Lung (tissue), 12 donors: ENCODE measurements around the gene MEF2A. TPM values are rescaled to one million over a fixed set of nuclear protein-coding genes. Genes with fewer than 3 reads are reported as not detected.
A peak's percentile ranks its signal among the peaks of the same experiment; 100 is the strongest.

Experiments
- ATAC-seq: fragments of 200-7000 bp; cut with Tn5 transposase; one replicate; pipeline ENCODE4 v1.9.1; 2020; ENCODE audit warnings: moderate number of reproducible peaks; ENCODE audit not compliant: insufficient read depth, low FRiP score
- DNase-seq, 3 donors: peaks; one replicate each; pipeline ENCODE4 v3.0.0-alpha.2; 2013 to 2017
- H3K27ac ChIP-seq, 2 donors: one replicate each; pipeline ENCODE4 v1.5.1; 2013; ENCODE audit warnings: mild to moderate bottlenecking in 2 of 2, moderate library complexity in 2 of 2, control low read depth in 1 of 2, inconsistent platforms in 1 of 2, low read depth in 1 of 2, low read length in 1 of 2
- H3K27me3 ChIP-seq, 3 donors: one replicate each; pipeline ENCODE4 v1.5.1; 2013; ENCODE audit warnings: low read length in 2 of 3; ENCODE audit not compliant: control insufficient read depth in 3 of 3, insufficient read depth in 3 of 3
- H3K36me3 ChIP-seq, 4 donors: one replicate each; pipeline ENCODE4 v1.5.1; 2013; ENCODE audit warnings: low read length in 4 of 4, mild to moderate bottlenecking in 1 of 4, moderate library complexity in 1 of 4; ENCODE audit not compliant: control insufficient read depth in 4 of 4, insufficient read depth in 4 of 4
- H3K4me1 ChIP-seq, 5 donors: one replicate each; pipeline ENCODE4 v1.5.1; 2013; ENCODE audit warnings: low read length in 5 of 5, mild to moderate bottlenecking in 2 of 5, moderate library complexity in 1 of 5; ENCODE audit not compliant: control insufficient read depth in 5 of 5, insufficient read depth in 5 of 5
- H3K4me3 ChIP-seq: one replicate; pipeline ENCODE4 v1.5.1; 2013; ENCODE audit warnings: mild to moderate bottlenecking, control low read depth, moderate library complexity
- H3K9ac ChIP-seq, 2 donors: one replicate each; pipeline ENCODE4 v1.5.1; 2013; ENCODE audit warnings: low read length in 2 of 2, control low read depth in 1 of 2; ENCODE audit not compliant: insufficient read depth in 1 of 2
- H3K9me3 ChIP-seq, 4 donors: one replicate each; pipeline ENCODE4 v1.5.1; 2013; ENCODE audit warnings: low read length in 3 of 4, mild to moderate bottlenecking in 1 of 4, moderate library complexity in 1 of 4; ENCODE audit not compliant: control insufficient read depth in 4 of 4, insufficient read depth in 3 of 4
- WGBS, 2 donors: extraction: QIAGEN DNeasy Blood & Tissue Kit; methylation state at CpG; one replicate each; pipeline ENCODE4 v1.1.7; 2013; 5-methylcytosine and 5-hydroxymethylcytosine counted together
- polyA plus RNA-seq, 2 donors: library from polyadenylated mRNA; stranded (reverse); fragments of 200-250 nt; gene quantifications; one replicate each; pipeline ENCODE4 v1.2.1, GENCODE V29; 2013
- total RNA-seq, 2 donors: library from RNA; depleted of rRNA in 1 of 2; stranded (reverse); fragments of >200 nt in 1 of 2; gene quantifications; one replicate each; pipeline ENCODE4 v1.2.1, GENCODE V29; 2014 to 2021
- TF ChIP-seq, protein P1 (sequence below): IDR thresholded peaks from 2 replicates; pipeline ENCODE4 v1.5.1; 2012; ENCODE audit warnings: mild to moderate bottlenecking; ENCODE audit errors: control extremely low read depth, extremely low read depth
- donor health status: control.
- donor health status: control.
- donor health status: Bipolar disorder and iron deficiency.
- donor health status: healthy.
- donor health status: DM: yes; HTN: yes; CAD: no.

The MEF2A gene
- total and polyA plus RNA-seq, 4 donors, result 26.0 to 140 (median 48.1) TPM

DNA sequence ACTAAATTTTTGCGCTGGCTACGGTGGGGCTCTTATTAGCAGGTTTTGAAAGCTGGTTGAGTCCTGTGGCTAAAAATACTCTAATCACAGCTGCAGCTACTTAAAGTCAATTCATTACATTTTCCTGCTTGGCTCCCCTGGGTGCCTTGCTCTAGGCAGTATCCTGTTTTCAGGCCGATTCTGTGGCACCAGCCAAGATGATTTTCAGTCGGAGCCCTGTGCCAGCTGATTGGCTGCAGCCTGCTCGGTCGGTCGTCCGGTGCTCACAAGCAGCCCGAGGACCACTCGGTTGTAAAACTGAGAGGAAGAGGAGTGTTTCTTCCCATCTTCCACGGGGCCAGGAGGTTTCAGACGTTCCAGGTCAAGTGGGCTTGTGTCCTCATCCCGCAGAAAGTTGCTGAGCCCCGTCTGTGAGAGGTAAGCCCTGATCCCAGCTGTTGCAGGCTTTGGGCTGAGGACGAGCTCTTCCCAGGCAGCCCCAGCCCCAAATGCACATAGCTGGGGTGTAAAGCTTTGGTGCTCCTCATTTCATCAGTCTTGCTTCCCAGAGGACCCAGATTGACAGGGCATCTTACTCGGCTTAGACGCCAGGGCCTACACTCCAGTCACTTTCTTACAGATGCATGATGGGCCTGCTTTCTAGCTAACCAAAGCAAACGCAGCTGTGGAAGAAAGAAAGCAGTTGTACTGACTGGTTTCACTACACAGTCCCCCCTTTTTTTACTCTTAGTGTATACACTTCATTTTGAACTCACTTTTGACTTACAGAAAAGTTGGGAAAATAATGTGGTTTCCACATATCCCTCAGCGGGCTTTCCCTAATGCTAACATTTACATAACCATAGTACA is 151.6 kb downstream of the MEF2A start:
- H3K4me1 ChIP-seq, result peaks cover 7 to 26% (median 16%) of the 10 kb centered on the region in 5 donors
- H3K27ac ChIP-seq, result peak overlapping the region; percentile 15 to 51
- peaks cover 5 to 20% (median 9%) of the 10 kb centered on the region in 4 donors for H3K36me3 ChIP-seq
- H3K27me3 ChIP-seq, result no peaks in the 10 kb centered on the region
- H3K9me3 ChIP-seq, result no peaks in the 10 kb centered on the region
- peak in 2 of 3 donors; percentile 48 to 66 for DNase-seq
- 54 to 72% methylated on average over 19 of the region's 19 CpGs for WGBS, 2 donors
- H3K9ac ChIP-seq, result peak overlapping the region in 1 of 2 donors; percentile 43
- TF ChIP-seq, protein P1, sequence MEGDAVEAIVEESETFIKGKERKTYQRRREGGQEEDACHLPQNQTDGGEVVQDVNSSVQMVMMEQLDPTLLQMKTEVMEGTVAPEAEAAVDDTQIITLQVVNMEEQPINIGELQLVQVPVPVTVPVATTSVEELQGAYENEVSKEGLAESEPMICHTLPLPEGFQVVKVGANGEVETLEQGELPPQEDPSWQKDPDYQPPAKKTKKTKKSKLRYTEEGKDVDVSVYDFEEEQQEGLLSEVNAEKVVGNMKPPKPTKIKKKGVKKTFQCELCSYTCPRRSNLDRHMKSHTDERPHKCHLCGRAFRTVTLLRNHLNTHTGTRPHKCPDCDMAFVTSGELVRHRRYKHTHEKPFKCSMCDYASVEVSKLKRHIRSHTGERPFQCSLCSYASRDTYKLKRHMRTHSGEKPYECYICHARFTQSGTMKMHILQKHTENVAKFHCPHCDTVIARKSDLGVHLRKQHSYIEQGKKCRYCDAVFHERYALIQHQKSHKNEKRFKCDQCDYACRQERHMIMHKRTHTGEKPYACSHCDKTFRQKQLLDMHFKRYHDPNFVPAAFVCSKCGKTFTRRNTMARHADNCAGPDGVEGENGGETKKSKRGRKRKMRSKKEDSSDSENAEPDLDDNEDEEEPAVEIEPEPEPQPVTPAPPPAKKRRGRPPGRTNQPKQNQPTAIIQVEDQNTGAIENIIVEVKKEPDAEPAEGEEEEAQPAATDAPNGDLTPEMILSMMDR, result no peak
- ATAC-seq, result no peak
- no peak overlapping the region for H3K4me3 ChIP-seq

DNA sequence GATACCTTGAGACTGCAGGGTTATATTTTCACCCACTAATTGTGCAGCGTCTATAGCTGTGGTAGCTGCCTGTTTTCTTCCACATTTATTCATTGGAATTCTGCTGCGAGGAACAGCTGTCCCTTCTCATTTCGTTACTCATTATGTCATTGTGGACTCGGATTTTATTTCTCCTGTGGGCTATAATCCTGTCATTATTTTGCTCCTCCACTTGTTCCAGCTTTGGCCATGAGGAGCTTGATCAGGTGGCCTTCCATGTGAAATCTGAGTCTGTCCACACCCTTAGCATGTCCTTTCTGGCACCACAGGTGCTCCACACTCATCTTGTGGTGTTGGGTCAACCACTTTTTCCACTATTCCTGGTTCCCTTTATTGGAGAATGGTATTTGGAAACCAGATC is 152.6 kb downstream of the MEF2A start:
- Histone ChIP-seq H3K9ac (no peak overlapping the region), H3K4me1 (peaks cover 7 to 26% (median 16%) of the 10 kb centered on the region in 5 donors), H3K4me3 (no peak overlapping the region), H3K36me3 (peaks cover 2 to 13% (median 7%) of the 10 kb centered on the region in 4 donors), H3K27ac (no peak overlapping the region), H3K27me3 (no peaks in the 10 kb centered on the region), H3K9me3 (no peaks in the 10 kb centered on the region)
- 85 to 92% methylated on average over 4 of the region's 4 CpGs for WGBS, 2 donors
- DNase-seq (peak in 2 of 3 donors; percentile 54 to 56), ATAC-seq (no peak)
- TF ChIP-seq, protein P1, result no peak

DNA sequence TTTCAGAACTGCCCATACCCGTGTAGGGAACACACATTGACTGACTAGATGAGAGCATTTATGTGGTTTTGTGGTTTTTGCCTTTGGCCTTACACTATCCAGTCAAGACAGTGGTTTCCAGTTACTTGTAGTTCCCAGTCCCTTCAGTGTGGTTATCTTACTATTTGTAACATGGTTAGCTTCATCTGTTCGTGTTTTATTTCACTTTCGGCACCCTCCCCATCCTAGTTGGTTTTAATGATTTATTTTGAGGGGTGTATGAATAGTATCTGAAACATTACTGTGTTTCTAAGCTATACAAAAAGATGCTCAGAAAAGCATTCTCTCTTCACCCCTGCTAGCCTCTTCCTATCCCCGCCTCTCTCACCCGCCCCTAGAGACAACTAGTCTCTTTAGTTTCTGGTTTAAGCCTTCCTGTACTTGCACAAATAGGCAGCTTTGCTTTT is 153.3 kb downstream of the MEF2A start:
- H3K36me3 ChIP-seq, result peaks cover 2 to 13% (median 7%) of the 10 kb centered on the region in 4 donors
- TF ChIP-seq, protein P1, result no peak
- DNase-seq (no peak), ATAC-seq (no peak)
- H3K27me3 ChIP-seq, result no peaks in the 10 kb centered on the region
- no peak overlapping the region for H3K9ac ChIP-seq
- H3K9me3 ChIP-seq, result no peaks in the 10 kb centered on the region
- no peak overlapping the region for H3K4me3 ChIP-seq
- 68 to 79% methylated on average over 5 of the region's 5 CpGs for WGBS, 2 donors
- H3K27ac ChIP-seq, result no peak overlapping the region
- peaks cover 7 to 26% (median 16%) of the 10 kb centered on the region in 5 donors for H3K4me1 ChIP-seq
